Neural cell (in vitro differentiated cells): ENCODE results near the gene DNASE1L2.

ENCODE experiments used
- EZH2 ChIP-seq: fragments of 200-600, 300-800 bp; shearing (Covaris generic), sonication (generic); IDR thresholded peaks from 2 replicates; pipeline ENCODE4 v1.6.1; 2014; ENCODE audit warnings: antibody characterized with exemption, low read length, borderline replicate concordance, mild to moderate bottlenecking; ENCODE audit not compliant: insufficient read depth, poor library complexity, severe bottlenecking
- RAD21 ChIP-seq: fragments of 450-650 bp; conservative IDR thresholded peaks from 2 replicates; pipeline ENCODE4 v1.6.1; 2014; ENCODE audit warnings: antibody characterized with exemption, mild to moderate bottlenecking, moderate library complexity
- TF ChIP-seq, protein P1 (sequence below): fragments of 450-650 bp; IDR thresholded peaks from 2 replicates; pipeline ENCODE4 v1.5.1; 2014; ENCODE audit warnings: antibody characterized with exemption, mild to moderate bottlenecking, moderate library complexity; ENCODE audit not compliant: poor library complexity, severe bottlenecking

DNA sequence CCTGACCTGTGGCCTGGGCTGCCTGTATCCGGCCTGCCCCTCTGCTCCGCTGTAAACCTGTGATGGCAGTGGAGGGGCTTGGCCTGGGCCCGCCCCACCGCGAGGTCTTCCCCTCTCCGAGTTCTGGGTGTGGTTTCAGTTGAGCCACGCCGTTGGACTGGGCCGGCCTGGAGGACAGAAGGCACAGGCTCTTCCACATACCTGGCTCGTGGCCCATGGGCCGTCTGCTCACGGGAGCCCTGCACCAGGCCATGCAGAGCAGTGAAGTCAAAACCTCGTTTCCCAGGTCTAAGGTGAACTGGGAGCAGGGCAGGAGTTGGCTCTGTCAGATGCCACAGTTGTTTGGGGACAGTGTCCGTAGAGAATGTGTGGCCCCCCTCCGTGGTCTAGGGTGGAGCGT lies 37.2 kb downstream of the DNASE1L2 start:
- no peak for TF ChIP-seq EZH2
- TF ChIP-seq RAD21, result no peak
- TF ChIP-seq, protein P1, sequence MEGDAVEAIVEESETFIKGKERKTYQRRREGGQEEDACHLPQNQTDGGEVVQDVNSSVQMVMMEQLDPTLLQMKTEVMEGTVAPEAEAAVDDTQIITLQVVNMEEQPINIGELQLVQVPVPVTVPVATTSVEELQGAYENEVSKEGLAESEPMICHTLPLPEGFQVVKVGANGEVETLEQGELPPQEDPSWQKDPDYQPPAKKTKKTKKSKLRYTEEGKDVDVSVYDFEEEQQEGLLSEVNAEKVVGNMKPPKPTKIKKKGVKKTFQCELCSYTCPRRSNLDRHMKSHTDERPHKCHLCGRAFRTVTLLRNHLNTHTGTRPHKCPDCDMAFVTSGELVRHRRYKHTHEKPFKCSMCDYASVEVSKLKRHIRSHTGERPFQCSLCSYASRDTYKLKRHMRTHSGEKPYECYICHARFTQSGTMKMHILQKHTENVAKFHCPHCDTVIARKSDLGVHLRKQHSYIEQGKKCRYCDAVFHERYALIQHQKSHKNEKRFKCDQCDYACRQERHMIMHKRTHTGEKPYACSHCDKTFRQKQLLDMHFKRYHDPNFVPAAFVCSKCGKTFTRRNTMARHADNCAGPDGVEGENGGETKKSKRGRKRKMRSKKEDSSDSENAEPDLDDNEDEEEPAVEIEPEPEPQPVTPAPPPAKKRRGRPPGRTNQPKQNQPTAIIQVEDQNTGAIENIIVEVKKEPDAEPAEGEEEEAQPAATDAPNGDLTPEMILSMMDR, result no peak
